HUES64 (cell line): ENCODE measurements around the gene TXLNB.

Source experiments
- H3K27ac ChIP-seq: 2 replicates; pipeline ENCODE4 v1.7.0; 2013; ENCODE audit warnings: low read depth, low read length, inconsistent platforms
- H3K27me3 ChIP-seq: 2 replicates; pipeline ENCODE4 v1.6.1; 2013; ENCODE audit warnings: mild to moderate bottlenecking, low read length; ENCODE audit not compliant: insufficient read depth
- H3K36me3 ChIP-seq: 2 replicates; pipeline ENCODE4 v1.6.1; 2013; ENCODE audit warnings: mild to moderate bottlenecking, low read length; ENCODE audit not compliant: insufficient read depth
- H3K4me1 ChIP-seq: 2 replicates; pipeline ENCODE4 v1.6.1; 2013; ENCODE audit warnings: mild to moderate bottlenecking, low read length, moderate library complexity; ENCODE audit not compliant: insufficient read depth
- H3K4me3 ChIP-seq: 2 replicates; pipeline ENCODE4 v1.5.1; 2013; ENCODE audit warnings: mild to moderate bottlenecking, low read length, moderate library complexity
- H3K9ac ChIP-seq: 2 replicates; pipeline ENCODE4 v1.6.1; 2013; ENCODE audit warnings: mild to moderate bottlenecking, low read depth, low read length
- H3K9me3 ChIP-seq: 2 replicates; pipeline ENCODE4 v1.6.1; 2013; ENCODE audit warnings: low read depth, low read length; ENCODE audit not compliant: insufficient read depth
- WGBS: fragments of 150-250, 120-280 bp; methylation state at CpG from one replicate; pipeline ENCODE4 v1.1.7; 2013; ENCODE audit warnings: missing lambda C conversion rate; 5-methylcytosine and 5-hydroxymethylcytosine counted together

TXLNB gene

DNA sequence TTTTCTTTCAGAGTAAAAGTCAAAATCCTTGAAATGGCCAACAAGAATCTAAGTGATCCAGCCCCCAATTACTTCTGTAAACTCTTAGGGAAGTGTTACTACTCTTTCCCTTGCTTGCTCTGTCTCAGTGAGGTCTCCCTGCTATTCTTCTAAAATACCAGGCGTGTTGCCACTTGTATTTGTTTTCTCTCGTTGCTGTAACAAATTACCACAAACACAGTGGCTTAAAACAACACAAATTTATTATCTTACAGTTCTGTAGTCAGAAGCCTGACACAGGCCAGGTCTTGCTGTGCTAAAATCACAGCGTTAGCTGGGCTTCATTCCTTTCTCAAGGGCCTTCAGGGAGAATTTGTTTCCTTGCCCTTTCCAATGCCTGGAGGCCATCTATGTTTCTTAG lies 97.1 kb downstream of the TXLNB start:
- Histone ChIP-seq H3K9me3 (no peaks in the 10 kb centered on the region), H3K4me3 (no peak overlapping the region), H3K9ac (no peak overlapping the region), H3K36me3 (no peaks in the 10 kb centered on the region), H3K27me3 (no peaks in the 10 kb centered on the region), H3K27ac (no peak overlapping the region), H3K4me1 (no peaks in the 10 kb centered on the region)
- 88% methylated on average over 3 of the region's 3 CpGs for WGBS
